ENCODE results near the gene PGLYRP1. TPM values are rescaled to one million over a fixed set of nuclear protein-coding genes. Genes with fewer than 3 reads are reported as not detected.

PGLYRP1 gene
- total RNA-seq, 1 donor from 2014 or later: not detected

GRCh38 chr19:46056536-46056935 lies 33.7 kb upstream of the PGLYRP1 start:
- Mint-ChIP-seq H3K4me3 (ENCODE audit: unreplicated experiment) (no peak overlapping the region), H3K36me3 (ENCODE audit: unreplicated experiment) (no peaks in the 10 kb centered on the region), H3K27me3 (ENCODE audit: unreplicated experiment) (no peaks in the 10 kb centered on the region), H3K9me3 (ENCODE audit: unreplicated experiment) (peaks cover 13% of the 10 kb centered on the region), H3K4me1 (ENCODE audit: low read depth, unreplicated experiment) (no peaks in the 10 kb centered on the region), H3K27ac (ENCODE audit: unreplicated experiment) (no peak overlapping the region)
- no peak for DNase-seq
- TF ChIP-seq CTCF (IDR thresholded peaks at IDR 0.05; ENCODE audit: partially characterized antibody, unreplicated experiment): no peak

- Mint-ChIP-seq H3K36me3 (ENCODE audit: unreplicated experiment) (no peaks in the 10 kb centered on the region), H3K4me1 (ENCODE audit: low read depth, unreplicated experiment) (no peaks in the 10 kb centered on the region), H3K9me3 (ENCODE audit: unreplicated experiment) (peaks cover 9% of the 10 kb centered on the region), H3K27ac (ENCODE audit: unreplicated experiment) (no peak overlapping the region), H3K4me3 (ENCODE audit: unreplicated experiment) (no peak overlapping the region), H3K27me3 (ENCODE audit: unreplicated experiment) (no peaks in the 10 kb centered on the region)
- no peak for TF ChIP-seq CTCF (IDR thresholded peaks at IDR 0.05; ENCODE audit: partially characterized antibody, unreplicated experiment)
- no peak for DNase-seq
Measured at GRCh38 chr19:46052896-46053295, 30.0 kb upstream of the PGLYRP1 start.

- Mint-ChIP-seq H3K4me3 (ENCODE audit: unreplicated experiment) (no peak overlapping the region), H3K27me3 (ENCODE audit: unreplicated experiment) (peaks cover 10% of the 10 kb centered on the region), H3K27ac (ENCODE audit: unreplicated experiment) (no peak overlapping the region)
Measured at GRCh38 chr19:46049597-46049996, 26.7 kb upstream of the PGLYRP1 start.

GRCh38 chr19:46043519-46043918 lies 20.7 kb upstream of the PGLYRP1 start:
- Mint-ChIP-seq H3K4me1 (ENCODE audit: low read depth, unreplicated experiment) (no peaks in the 10 kb centered on the region), H3K36me3 (ENCODE audit: unreplicated experiment) (peaks cover 26% of the 10 kb centered on the region), H3K4me3 (ENCODE audit: unreplicated experiment) (no peak overlapping the region), H3K27ac (ENCODE audit: unreplicated experiment) (no peak overlapping the region), H3K9me3 (ENCODE audit: unreplicated experiment) (peaks cover 8% of the 10 kb centered on the region), H3K27me3 (ENCODE audit: unreplicated experiment) (peaks cover 19% of the 10 kb centered on the region)
- DNase-seq: no peak
- no peak for TF ChIP-seq CTCF (IDR thresholded peaks at IDR 0.05; ENCODE audit: partially characterized antibody, unreplicated experiment)

More at GRCh38 chr19:46049597-46049996, 26.7 kb upstream of the PGLYRP1 start:
- Mint-ChIP-seq H3K9me3 (ENCODE audit: unreplicated experiment) (peaks cover 7% of the 10 kb centered on the region), H3K4me1 (ENCODE audit: low read depth, unreplicated experiment) (no peaks in the 10 kb centered on the region), H3K36me3 (ENCODE audit: unreplicated experiment) (peaks cover 6% of the 10 kb centered on the region)
- TF ChIP-seq CTCF (IDR thresholded peaks at IDR 0.05; ENCODE audit: partially characterized antibody, unreplicated experiment): no peak
- DNase-seq: no peak

- TF ChIP-seq CTCF (IDR thresholded peaks at IDR 0.05; ENCODE audit: partially characterized antibody, unreplicated experiment): no peak
- H3K27me3 Mint-ChIP-seq (ENCODE audit: unreplicated experiment): peaks cover 17% of the 10 kb centered on the region
- H3K27ac Mint-ChIP-seq (ENCODE audit: unreplicated experiment): no peak overlapping the region
- DNase-seq: no peak
- peaks cover 26% of the 10 kb centered on the region for H3K36me3 Mint-ChIP-seq (ENCODE audit: unreplicated experiment)
- H3K4me1 Mint-ChIP-seq (ENCODE audit: low read depth, unreplicated experiment): no peaks in the 10 kb centered on the region
- H3K4me3 Mint-ChIP-seq (ENCODE audit: unreplicated experiment): no peak overlapping the region
- peaks cover 6% of the 10 kb centered on the region for H3K9me3 Mint-ChIP-seq (ENCODE audit: unreplicated experiment)
Measured at GRCh38 chr19:46042252-46042883, 19.5 kb upstream of the PGLYRP1 start.
